Neutrophil (primary cell): ENCODE data around the gene FITM1.
A peak's percentile ranks its signal among the peaks of the same experiment; 100 is the strongest.

Experiments used
- H3K27ac ChIP-seq: fragments of 200-600 bp; sonication (generic); 2 replicates; pipeline ENCODE4 v1.5.1; 2016; ENCODE audit warnings: mild to moderate bottlenecking, moderate library complexity
- H3K27me3 ChIP-seq: fragments of 200-600 bp; sonication (generic); 2 replicates; pipeline ENCODE4 v1.6.0; 2016; ENCODE audit warnings: mild to moderate bottlenecking
- H3K36me3 ChIP-seq: fragments of 200-600 bp; sonication (generic); 2 replicates; pipeline ENCODE4 v1.5.1; 2017
- H3K4me1 ChIP-seq, 2 experiments: fragments of 200-600 bp in 1 of 2; sonication (generic) in 1 of 2; 1 replicate in 1 of 2; 2 replicates in 1 of 2; pipeline versions ENCODE4 v1.5.1 to v1.6.1; 2013 to 2016; ENCODE audit warnings: low read depth in 1 of 2, low read length in 1 of 2, mild to moderate bottlenecking in 1 of 2, moderate library complexity in 1 of 2; ENCODE audit not compliant: control insufficient read depth in 1 of 2, insufficient read depth in 1 of 2
- H3K4me3 ChIP-seq, 2 experiments: fragments of 200-600 bp in 1 of 2; sonication (generic) in 1 of 2; 1 replicate in 1 of 2; 2 replicates in 1 of 2; pipeline ENCODE4 v1.5.1; 2013 to 2016; ENCODE audit warnings: low read depth in 1 of 2, low read length in 1 of 2, mild to moderate bottlenecking in 1 of 2, moderate library complexity in 1 of 2
- H3K9me3 ChIP-seq: fragments of 200-600 bp; sonication (generic); 2 replicates; pipeline ENCODE4 v1.5.1; 2016
- TF ChIP-seq, protein P1 (sequence below): fragments of 200-600 bp; sonication (generic); IDR thresholded peaks from 2 replicates; pipeline ENCODE4 v1.5.1; 2016; ENCODE audit warnings: antibody characterized with exemption

The FITM1 gene

GRCh38 chr14:24117179-24117578 is 13.3 kb upstream of the FITM1 start:
- TF ChIP-seq, protein P1, sequence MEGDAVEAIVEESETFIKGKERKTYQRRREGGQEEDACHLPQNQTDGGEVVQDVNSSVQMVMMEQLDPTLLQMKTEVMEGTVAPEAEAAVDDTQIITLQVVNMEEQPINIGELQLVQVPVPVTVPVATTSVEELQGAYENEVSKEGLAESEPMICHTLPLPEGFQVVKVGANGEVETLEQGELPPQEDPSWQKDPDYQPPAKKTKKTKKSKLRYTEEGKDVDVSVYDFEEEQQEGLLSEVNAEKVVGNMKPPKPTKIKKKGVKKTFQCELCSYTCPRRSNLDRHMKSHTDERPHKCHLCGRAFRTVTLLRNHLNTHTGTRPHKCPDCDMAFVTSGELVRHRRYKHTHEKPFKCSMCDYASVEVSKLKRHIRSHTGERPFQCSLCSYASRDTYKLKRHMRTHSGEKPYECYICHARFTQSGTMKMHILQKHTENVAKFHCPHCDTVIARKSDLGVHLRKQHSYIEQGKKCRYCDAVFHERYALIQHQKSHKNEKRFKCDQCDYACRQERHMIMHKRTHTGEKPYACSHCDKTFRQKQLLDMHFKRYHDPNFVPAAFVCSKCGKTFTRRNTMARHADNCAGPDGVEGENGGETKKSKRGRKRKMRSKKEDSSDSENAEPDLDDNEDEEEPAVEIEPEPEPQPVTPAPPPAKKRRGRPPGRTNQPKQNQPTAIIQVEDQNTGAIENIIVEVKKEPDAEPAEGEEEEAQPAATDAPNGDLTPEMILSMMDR = no peak
- Histone ChIP-seq H3K27me3 (no peaks in the 10 kb centered on the region), H3K9me3 (no peaks in the 10 kb centered on the region), H3K36me3 (peaks cover 52% of the 10 kb centered on the region), H3K4me3 (no peak overlapping the region), H3K27ac (peak overlapping the region; percentile 98), H3K4me1 (peaks cover 23 to 28% of the 10 kb centered on the region in 2 experiments)

DNA sequence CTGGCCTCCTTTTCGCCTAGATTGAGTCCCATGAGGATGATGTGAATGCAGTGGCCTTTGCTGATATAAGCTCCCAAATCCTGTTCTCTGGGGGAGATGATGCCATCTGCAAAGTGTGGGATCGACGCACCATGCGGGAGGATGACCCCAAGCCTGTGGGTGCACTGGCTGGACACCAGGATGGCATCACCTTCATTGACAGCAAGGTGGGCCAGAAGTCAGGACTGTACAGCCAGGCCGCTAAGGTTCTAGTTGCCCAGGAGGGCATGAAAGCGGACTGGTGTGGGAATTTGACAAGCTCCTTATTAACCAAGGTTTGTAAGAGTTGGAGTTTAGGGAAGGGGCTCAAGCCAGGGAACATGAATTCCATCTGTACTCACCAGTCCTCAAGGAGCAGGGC is 10.8 kb upstream of the FITM1 start:
- TF ChIP-seq, protein P1 = no peak
- Histone ChIP-seq H3K27me3 (no peaks in the 10 kb centered on the region), H3K27ac (no peak overlapping the region), H3K9me3 (no peaks in the 10 kb centered on the region), H3K36me3 (peaks cover 77% of the 10 kb centered on the region), H3K4me1 (peaks cover 14 to 18% of the 10 kb centered on the region in 2 experiments), H3K4me3 (no peak overlapping the region)

DNA sequence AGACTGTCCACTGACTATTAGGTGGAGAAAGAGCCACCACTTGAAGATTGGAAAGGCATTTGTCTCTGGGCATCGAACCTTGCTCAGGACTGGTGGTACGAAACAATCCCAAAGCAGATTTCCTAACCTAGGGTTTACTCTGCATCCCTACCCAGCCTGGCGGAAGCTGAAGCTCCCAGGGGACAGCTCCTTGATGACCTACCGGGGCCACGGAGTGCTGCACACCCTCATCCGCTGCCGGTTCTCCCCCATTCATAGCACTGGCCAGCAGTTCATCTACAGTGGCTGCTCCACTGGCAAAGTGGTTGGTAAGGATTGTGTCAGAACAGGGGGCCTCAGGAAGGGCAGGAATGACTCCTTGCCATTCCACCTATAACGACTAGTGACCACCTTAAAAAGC is 9.2 kb upstream of the FITM1 start:
- no peaks in the 10 kb centered on the region for H3K27me3 ChIP-seq
- no peak overlapping the region for H3K4me3 ChIP-seq
- peaks cover 5 to 7% of the 10 kb centered on the region in 2 experiments for H3K4me1 ChIP-seq
- TF ChIP-seq, protein P1 = no peak
- peaks cover 91% of the 10 kb centered on the region for H3K36me3 ChIP-seq
- H3K27ac ChIP-seq = no peak overlapping the region
- no peaks in the 10 kb centered on the region for H3K9me3 ChIP-seq

GRCh38 chr14:24122416-24122815 is 8.0 kb upstream of the FITM1 start:
- Histone ChIP-seq H3K27me3 (no peaks in the 10 kb centered on the region), H3K4me1 (no peaks in the 10 kb centered on the region), H3K36me3 (peaks cover 87% of the 10 kb centered on the region), H3K9me3 (no peaks in the 10 kb centered on the region), H3K27ac (no peak overlapping the region), H3K4me3 (no peak overlapping the region)
- TF ChIP-seq, protein P1 = no peak

DNA sequence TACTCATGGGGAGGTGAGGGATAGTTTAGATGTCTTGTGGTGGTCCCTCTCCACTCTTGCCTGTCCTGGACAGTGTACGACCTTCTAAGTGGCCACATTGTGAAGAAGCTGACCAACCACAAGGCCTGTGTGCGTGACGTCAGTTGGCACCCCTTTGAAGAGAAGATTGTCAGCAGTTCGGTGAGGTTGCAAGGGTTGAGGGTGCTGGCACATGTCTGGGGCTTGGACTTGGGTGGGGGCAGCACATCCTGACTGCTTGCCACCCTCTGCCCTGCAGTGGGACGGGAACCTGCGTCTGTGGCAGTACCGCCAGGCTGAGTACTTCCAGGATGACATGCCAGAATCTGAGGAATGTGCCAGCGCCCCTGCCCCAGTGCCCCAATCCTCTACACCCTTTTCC is 7.6 kb upstream of the FITM1 start:
- Histone ChIP-seq H3K36me3 (peaks cover 82% of the 10 kb centered on the region), H3K27ac (no peak overlapping the region)
- TF ChIP-seq, protein P1 = no peak

More for the DNA sequence above, 7.6 kb upstream of the FITM1 start:
- no peaks in the 10 kb centered on the region for H3K27me3 ChIP-seq
- H3K9me3 ChIP-seq = no peaks in the 10 kb centered on the region
- no peak overlapping the region for H3K4me3 ChIP-seq
- H3K4me1 ChIP-seq = no peaks in the 10 kb centered on the region
